Measurements from ENCODE around the gene CACNA1D.

- TF ChIP-seq CTCF (conservative IDR thresholded peaks at IDR 0.05; ENCODE audit: low read depth, low read length): no peak
- no peak for TF ChIP-seq EZH2 (IDR thresholded peaks at IDR 0.05; ENCODE audit: borderline replicate concordance, low read depth, low read length, poor library complexity, severe bottlenecking)
Measured at GRCh38 chr3:53787016-53787415, 292.6 kb downstream of the CACNA1D start.

Data from A673 (cell line).